Esophagus mucosa (tissue), 1 donor: Measurements from ENCODE around the gene RINL. TPM values are rescaled to one million over a fixed set of nuclear protein-coding genes. Genes with fewer than 3 reads are reported as not detected.
A peak's percentile ranks its signal among the peaks of the same experiment; 100 is the strongest.

Experiments
- ATAC-seq: fragments of 200-7000 bp; cut with Tn5 transposase; one replicate; pipeline ENCODE4 v1.9.1; 2020
- total RNA-seq: library from RNA; stranded (reverse); gene quantifications from one replicate; pipeline ENCODE4 v1.2.4, GENCODE V29; 2023
- donor health status: DM: yes; HTN: yes; CAD: no.

Gene RINL
- total RNA-seq, 1 donor from 2014 or later = 7.6 TPM

DNA sequence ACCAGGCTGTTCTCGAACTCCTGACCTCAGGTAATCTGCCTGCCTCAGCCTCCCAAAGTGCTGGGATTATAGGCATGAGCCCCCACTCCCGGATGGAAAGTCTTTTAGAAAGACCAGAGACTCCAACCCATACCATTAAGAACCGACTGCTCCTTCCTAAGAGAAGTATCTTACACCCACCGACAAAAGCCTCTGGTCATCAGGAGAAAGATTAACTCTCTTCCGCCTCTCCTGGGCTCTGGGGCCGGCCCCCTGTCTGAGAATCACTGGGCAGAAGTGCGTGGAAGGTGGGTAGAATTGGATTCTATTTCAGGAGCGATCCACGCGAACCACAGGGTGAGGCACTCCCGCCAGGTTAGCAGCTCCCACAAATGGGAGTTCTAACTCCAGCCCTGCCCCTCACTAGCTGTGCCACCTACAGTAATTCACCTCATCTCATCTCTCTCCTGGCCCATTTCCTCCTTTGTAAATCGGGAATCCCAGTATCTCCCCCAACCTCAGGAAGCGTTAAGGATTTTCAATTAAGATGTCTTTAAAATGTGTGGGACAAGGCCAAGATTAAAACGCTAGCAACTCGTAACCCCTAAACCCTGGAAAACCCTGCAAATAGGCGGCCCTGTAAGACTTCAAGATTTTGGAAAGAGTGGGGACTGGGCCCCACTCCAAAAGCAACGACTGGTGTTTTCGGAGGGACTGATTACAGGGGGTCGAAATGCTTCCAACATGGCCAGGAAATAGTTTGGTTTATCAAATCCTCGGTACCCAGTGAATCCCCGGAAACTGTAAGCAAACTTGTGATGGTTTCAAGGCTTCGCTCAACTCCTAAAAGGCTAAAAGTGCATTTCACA is 29.6 kb downstream of the RINL start:
- no peak for ATAC-seq

- no peak for ATAC-seq
Measured at GRCh38 chr19:38846097-38846496, 32.0 kb downstream of the RINL start.

GRCh38 chr19:38845374-38846024 is 32.6 kb downstream of the RINL start:
- no peak for ATAC-seq

- ATAC-seq = no peak
Measured at GRCh38 chr19:38844093-38844686, 33.9 kb downstream of the RINL start.

DNA sequence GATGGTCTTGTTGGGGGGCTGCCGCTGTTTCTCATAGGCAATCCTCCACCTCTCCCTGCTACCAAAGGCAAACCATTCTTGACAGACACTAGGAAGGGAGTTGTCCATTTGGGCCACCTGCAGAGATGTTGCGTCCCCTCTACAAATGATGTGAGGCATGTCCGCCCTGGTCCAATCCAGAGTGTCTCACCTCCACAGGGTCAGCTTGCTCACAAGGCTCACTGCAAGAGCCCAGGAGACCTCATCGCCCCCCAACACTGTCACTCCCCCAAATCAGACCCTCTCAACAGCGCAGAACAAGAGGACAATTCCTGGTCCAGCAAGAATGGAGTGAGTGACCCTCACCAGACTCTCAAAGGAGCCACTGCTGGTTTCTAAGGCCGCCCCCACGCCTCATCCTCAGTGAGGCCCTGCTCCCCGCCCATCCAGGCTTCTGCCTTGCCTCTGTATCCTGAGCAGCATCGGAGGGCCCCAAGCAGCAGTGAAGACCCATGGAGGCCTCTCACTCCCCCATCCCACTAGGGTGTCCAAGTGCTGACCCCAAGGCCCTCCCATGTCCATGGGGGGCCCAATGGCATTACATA is 34.8 kb downstream of the RINL start:
- no peak for ATAC-seq

GRCh38 chr19:38842439-38843174 is 35.5 kb downstream of the RINL start:
- no peak for ATAC-seq

DNA sequence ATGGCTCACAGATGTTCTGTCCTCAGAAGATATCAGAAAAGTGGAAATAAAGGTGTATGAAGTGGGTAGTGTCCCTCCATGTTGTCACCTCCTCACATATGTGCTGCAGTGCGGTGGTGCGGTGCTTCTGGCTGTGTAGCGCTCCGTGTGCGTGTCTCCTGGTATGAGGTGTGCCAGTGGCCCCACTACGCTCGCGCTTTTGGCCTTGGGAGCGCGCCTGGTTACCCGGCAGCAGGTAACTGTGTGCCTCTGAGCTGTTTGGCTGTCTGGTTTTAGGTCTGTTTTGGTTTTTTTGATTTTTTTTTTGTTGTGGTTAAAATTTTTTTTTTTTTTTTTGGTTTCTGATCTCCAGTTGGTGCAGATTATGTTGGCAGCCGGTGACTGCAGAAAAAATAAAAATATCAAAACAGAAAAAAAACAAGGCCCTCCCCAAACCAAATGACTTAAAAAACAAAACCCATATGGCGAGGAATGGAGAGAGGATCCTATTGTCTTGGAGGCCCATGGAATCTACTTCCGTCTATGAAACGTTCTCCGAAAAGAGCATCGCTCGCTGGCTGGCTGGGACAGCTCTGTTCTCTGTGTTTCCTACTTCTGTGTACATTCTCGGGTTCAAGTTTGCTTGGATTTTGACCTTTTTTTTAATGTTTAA is 36.2 kb downstream of the RINL start:
- ATAC-seq = no peak

- no peak for ATAC-seq
Measured at GRCh38 chr19:38841180-38841766, 36.8 kb downstream of the RINL start.

GRCh38 chr19:38840583-38840968 is 37.5 kb downstream of the RINL start:
- ATAC-seq = no peak

DNA sequence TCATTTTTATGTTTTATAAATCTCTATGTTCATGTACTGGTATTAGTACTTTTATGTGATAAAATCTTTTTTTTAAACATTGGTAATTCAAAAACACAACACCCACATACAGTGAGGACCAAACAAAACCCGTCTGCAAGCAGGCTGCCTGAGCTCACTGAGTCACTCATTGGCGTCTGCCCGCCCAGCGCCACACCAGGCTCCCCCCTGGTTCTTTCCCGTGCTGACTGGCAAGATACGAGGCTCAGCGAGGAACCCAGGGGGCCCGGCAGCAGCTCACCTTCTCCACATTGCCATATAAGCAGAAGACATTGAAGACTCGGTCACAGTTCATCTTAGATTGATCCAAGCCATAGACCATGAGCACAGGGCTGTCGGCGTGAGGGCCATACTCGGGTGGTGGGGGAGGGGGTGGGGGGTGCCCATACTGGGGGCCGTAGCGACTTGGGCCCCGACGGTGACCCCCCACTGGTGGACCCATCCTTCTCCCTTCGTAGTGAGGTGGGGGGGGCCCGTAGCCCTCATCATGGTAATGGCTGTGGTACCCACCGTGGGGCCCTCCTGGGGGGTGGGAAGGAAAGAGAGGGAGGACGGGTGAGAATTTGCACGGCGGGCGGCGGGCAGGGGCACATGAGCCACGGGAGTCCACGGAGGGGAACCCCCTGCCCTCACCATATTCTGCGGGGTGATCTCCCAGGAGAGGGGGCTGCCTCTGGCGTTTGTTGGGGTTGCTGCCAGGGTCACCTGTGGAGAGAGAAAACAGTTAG is 38.1 kb downstream of the RINL start:
- ATAC-seq = no peak

- ATAC-seq = no peak
Measured at GRCh38 chr19:38838986-38839761, 38.9 kb downstream of the RINL start.

DNA sequence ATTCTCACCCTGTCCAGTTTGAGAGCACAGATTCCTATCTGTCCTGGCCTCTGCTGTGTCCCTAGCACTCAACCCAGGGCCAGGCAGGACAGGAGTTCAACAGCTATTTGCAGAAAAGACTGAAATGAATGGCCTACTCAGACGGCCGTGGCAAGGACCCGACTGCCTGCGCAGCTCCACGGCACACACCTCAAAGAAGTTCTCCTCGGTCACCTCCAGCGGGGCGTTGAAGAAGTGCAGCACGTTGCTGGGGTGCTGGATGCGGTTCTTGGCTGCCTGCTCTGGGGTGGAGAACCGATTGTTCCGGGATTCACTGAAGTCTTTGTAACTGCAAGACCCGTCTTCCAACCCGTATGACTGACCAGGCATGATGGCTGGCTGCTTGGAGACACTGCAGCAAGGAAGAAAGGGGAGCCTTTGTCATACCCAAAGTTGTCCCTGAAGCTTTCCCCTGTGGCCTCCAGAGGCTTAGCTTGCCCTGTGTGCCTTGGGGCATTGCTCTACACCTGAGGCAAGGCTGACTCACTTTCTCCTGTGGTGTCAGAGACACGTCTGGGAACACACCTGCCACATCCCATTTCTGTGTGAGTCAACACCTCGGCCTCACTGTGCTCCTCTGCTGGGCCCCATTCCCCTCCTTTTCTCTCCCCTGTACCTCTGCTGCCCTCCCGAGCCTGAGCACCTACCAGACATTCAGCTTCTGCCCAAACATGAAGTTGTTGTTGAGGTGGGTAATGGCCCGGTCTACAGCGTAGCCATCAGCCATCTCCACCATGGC is 39.7 kb downstream of the RINL start:
- peak; percentile 85 for ATAC-seq

DNA sequence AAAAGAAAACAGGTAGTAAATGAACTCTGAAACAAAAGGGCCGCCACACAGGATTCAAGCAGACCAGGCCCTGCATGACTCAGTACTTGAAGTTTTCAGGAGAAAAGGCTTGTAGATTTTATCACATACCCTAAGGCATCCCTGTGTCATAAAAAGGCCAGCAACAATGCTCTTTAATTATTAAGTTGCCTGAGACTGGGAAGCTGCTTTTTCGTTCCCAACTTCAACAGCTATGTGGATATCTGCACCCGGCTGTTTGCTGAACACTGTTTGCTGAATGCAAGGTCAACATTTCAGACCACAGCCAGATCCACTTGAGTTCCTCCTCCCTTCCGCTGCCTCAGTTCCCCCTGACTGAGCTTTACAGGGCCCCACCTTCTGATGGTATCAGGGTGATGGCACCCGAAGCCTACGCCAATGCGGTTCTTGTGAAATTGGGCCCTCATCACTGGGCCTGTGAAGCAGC is 40.4 kb downstream of the RINL start:
- peak; percentile 30 for ATAC-seq

DNA sequence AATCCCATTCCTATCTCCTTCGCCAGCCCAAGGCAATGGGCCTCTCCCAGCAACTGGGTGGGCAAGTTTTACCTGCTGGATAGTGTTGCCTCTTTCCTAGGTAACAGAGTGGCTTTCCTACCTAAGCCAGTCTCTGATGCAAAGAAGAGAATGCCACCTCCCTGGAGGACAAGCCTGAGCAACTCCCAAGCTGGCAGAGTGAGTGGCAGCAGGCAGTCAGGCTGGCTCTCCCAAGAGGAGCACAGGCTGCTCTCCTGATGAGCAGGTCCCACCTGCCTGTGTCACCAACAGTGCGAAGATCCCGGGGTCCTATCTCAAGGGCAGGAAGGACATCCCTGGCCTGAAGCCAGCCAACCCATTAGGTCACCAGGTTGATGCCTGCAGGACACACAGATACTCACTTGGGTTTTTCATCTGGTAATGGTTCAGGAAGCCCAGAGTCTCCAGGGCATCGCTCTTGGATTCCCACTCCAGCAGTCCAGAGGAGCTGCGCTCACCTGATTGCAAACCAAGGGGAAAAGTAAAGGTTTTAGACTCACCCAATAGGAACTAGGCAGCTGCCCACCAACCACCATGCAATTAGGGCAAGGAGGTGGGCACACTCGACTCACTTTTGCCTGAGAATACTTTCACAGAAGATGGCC is 41.0 kb downstream of the RINL start:
- peak; percentile 64 for ATAC-seq

DNA sequence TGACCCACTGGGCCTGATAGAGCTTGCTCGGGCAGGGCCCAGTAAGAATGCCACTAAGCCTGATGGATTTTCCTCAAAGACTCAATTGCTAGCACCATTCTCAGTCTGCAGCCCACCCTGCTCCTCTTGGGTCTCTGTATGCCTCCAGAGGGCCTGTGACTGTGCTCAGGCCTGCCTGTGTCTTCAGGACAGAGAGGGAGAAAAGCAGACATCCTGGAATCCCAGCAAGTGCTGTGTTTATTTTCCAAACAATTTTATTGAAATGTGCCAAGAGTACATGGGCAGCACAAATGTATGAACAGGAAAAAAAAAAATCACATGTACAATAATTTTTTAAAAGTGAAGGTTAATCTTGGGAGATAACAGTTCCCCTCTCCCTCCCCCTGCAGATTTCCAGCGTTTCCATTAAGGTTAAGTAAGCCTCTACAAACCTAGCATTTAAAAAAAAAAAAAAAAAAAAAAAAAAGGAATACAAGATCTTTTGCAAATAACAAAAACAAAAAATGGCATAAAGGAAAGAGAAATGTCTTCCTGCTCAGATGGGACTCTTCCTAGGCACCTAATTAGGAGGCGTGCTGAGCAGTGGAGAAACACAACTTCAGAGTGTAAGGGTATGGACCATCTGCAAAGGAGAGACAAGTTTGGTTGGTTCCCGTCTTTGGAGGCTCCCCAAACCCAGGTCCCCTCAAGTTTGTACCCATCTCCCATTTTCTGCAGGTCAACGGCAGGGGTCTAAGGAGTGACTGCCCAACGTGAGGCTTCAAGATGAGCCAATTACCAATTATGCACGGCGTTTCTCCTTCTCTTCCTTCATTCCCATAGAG is 41.7 kb downstream of the RINL start:
- ATAC-seq = no peak

DNA sequence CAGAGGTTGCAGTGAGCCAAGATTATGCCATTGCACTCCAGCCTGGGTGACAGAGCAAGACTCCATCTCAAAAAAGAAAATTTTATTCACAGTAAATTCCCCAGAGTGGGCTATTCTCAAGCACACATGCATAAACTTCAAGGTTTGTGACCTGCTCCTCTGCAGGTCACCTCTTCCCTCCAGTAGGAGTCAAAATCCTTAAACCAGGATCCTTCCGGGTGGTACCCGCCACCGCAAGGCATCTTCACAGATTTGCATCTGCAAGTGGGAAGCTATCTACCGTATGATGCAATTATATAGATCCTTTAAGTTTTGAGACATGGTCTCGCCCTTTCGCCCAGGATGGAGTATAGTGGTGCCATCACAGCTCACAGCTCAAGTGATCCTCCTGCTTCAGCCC is 43.5 kb downstream of the RINL start:
- no peak for ATAC-seq

- ATAC-seq = no peak
Measured at GRCh38 chr19:38834104-38834490, 44.0 kb downstream of the RINL start.

- ATAC-seq = no peak
Measured at GRCh38 chr19:38833092-38833425, 45.0 kb downstream of the RINL start.
